ENCODE data around the gene BSPRY. TPM values are rescaled to one million over a fixed set of nuclear protein-coding genes. Genes with fewer than 3 reads are reported as not detected.

The BSPRY gene
- polyA plus RNA-seq, 4 donors: 9.2 to 10.3 (median 9.9) TPM

Other genes starting within 250 kb of the BSPRY start
- gene SLC31A2, start 198.5 kb upstream of the BSPRY start, polyA plus RNA-seq (ENCODE audit: insufficient read length in 4 of 4): 1 to 10 TPM; 2.6 to 5.3 (median 4.0) TPM
- gene FKBP15, start 128.3 kb upstream of the BSPRY start, polyA plus RNA-seq (ENCODE audit: insufficient read length in 4 of 4): 10 to 100 TPM; 26.1 to 30.0 (median 29.7) TPM
- gene SLC31A1, start 128.0 kb upstream of the BSPRY start, polyA plus RNA-seq (ENCODE audit: insufficient read length in 4 of 4): 10 to 100 TPM; 25.5 to 29.6 (median 26.6) TPM
- 10 to 100 TPM; 37.7 to 44.5 (median 43.4) TPM for gene CDC26, start 74.0 kb upstream of the BSPRY start, polyA plus RNA-seq (ENCODE audit: insufficient read length in 4 of 4)
- 10 to 100 TPM; 36.6 to 41.3 (median 38.7) TPM for gene PRPF4, start 73.9 kb upstream of the BSPRY start, polyA plus RNA-seq (ENCODE audit: insufficient read length in 4 of 4)
- gene RNF183, start 46.2 kb upstream of the BSPRY start, polyA plus RNA-seq (ENCODE audit: insufficient read length in 4 of 4): 1 to 10 TPM; 4.9 to 7.5 (median 6.3) TPM
- gene WDR31, start 9.3 kb upstream of the BSPRY start, polyA plus RNA-seq (ENCODE audit: insufficient read length in 4 of 4): 1 to 10 TPM; 6.2 to 8.4 (median 7.3) TPM
- gene HDHD3, start 27.4 kb downstream of the BSPRY start, polyA plus RNA-seq (ENCODE audit: insufficient read length in 4 of 4): 10 to 100 TPM; 30.3 to 40.3 (median 35.5) TPM
- 10 to 100 TPM; 41.6 to 46.7 (median 43.5) TPM for gene ALAD, start 51.7 kb downstream of the BSPRY start, polyA plus RNA-seq (ENCODE audit: insufficient read length in 4 of 4)
- 10 to 100 TPM; 65.4 to 72.9 (median 69.2) TPM for gene POLE3, start 61.1 kb downstream of the BSPRY start, polyA plus RNA-seq (ENCODE audit: insufficient read length in 4 of 4)
- gene C9orf43, start 61.2 kb downstream of the BSPRY start, polyA plus RNA-seq (ENCODE audit: insufficient read length in 4 of 4): under 1 TPM; 0.47 to 0.99 (median 0.81) TPM
- 10 to 100 TPM; 43.4 to 49.3 (median 45.9) TPM for gene RGS3, start 114.2 kb downstream of the BSPRY start, polyA plus RNA-seq (ENCODE audit: insufficient read length in 4 of 4)

Data from right renal pelvis (tissue), 4 donors.